ENCODE data around the gene SLC22A1.
A peak's percentile ranks its signal among the peaks of the same experiment; 100 is the strongest.
"Not testable (repeated sequence)": the region's sequence is repeated elsewhere in the genome, so short reads cannot be mapped to it uniquely, and the experiment has no call there.

Gene SLC22A1

GRCh38 chr6:160084198-160084776, 37.3 kb upstream of the SLC22A1 start:
- Histone ChIP-seq H3K9ac (ENCODE audit: low read depth in 1 of 2, low read length in 2 of 2) (no peak overlapping the region), H3K27ac (ENCODE audit: low read depth, low read length) (no peak overlapping the region), H3K4me3 (ENCODE audit: low read depth in 1 of 2, low read length in 2 of 2) (no peak overlapping the region), H3K4me1 (ENCODE audit: control insufficient read depth in 1 of 2, insufficient read depth in 2 of 2, low read length in 2 of 2) (no peaks in the 10 kb centered on the region), H3K27me3 (ENCODE audit: control insufficient read depth in 1 of 2, insufficient read depth in 2 of 2, low read length in 2 of 2) (no peaks in the 10 kb centered on the region), H3K9me3 (ENCODE audit: control insufficient read depth in 1 of 2, low read length in 2 of 2) (no peaks in the 10 kb centered on the region), H3K36me3 (ENCODE audit: control insufficient read depth in 1 of 2, insufficient read depth in 2 of 2, low read length in 2 of 2) (peaks cover 43 to 77% of the 10 kb centered on the region in 2 donors)

GRCh38 chr6:160085226-160085625, 36.4 kb upstream of the SLC22A1 start:
- H3K9ac ChIP-seq (ENCODE audit: low read depth in 1 of 2, low read length in 2 of 2): no peak overlapping the region
- H3K36me3 ChIP-seq (ENCODE audit: control insufficient read depth in 1 of 2, insufficient read depth in 2 of 2, low read length in 2 of 2): peaks cover 34 to 77% of the 10 kb centered on the region in 2 donors
- H3K27ac ChIP-seq (ENCODE audit: low read depth, low read length): no peak overlapping the region
- H3K9me3 ChIP-seq (ENCODE audit: control insufficient read depth in 1 of 2, low read length in 2 of 2): no peaks in the 10 kb centered on the region
- no peaks in the 10 kb centered on the region for H3K27me3 ChIP-seq (ENCODE audit: control insufficient read depth in 1 of 2, insufficient read depth in 2 of 2, low read length in 2 of 2)
- H3K4me3 ChIP-seq (ENCODE audit: low read depth in 1 of 2, low read length in 2 of 2): no peak overlapping the region
- peaks cover 4 to 9% of the 10 kb centered on the region in 2 donors for H3K4me1 ChIP-seq (ENCODE audit: control insufficient read depth in 1 of 2, insufficient read depth in 2 of 2, low read length in 2 of 2)

GRCh38 chr6:160085713-160086505, 35.7 kb upstream of the SLC22A1 start:
- Histone ChIP-seq H3K36me3 (ENCODE audit: control insufficient read depth in 1 of 2, insufficient read depth in 2 of 2, low read length in 2 of 2) (peaks cover 30 to 78% of the 10 kb centered on the region in 2 donors), H3K4me1 (ENCODE audit: control insufficient read depth in 1 of 2, insufficient read depth in 2 of 2, low read length in 2 of 2) (peaks cover 6 to 10% of the 10 kb centered on the region in 2 donors), H3K27me3 (ENCODE audit: control insufficient read depth in 1 of 2, insufficient read depth in 2 of 2, low read length in 2 of 2) (no peaks in the 10 kb centered on the region), H3K9me3 (ENCODE audit: control insufficient read depth in 1 of 2, low read length in 2 of 2) (no peaks in the 10 kb centered on the region), H3K27ac (ENCODE audit: low read depth, low read length) (no peak overlapping the region), H3K4me3 (ENCODE audit: low read depth in 1 of 2, low read length in 2 of 2) (no peak overlapping the region), H3K9ac (ENCODE audit: low read depth in 1 of 2, low read length in 2 of 2) (no peak overlapping the region)

- Histone ChIP-seq H3K27me3 (ENCODE audit: control insufficient read depth in 1 of 2, insufficient read depth in 2 of 2, low read length in 2 of 2) (no peaks in the 10 kb centered on the region), H3K4me1 (ENCODE audit: control insufficient read depth in 1 of 2, insufficient read depth in 2 of 2, low read length in 2 of 2) (peaks cover 10 to 12% of the 10 kb centered on the region in 2 donors), H3K36me3 (ENCODE audit: control insufficient read depth in 1 of 2, insufficient read depth in 2 of 2, low read length in 2 of 2) (peaks cover 36 to 79% of the 10 kb centered on the region in 2 donors), H3K9me3 (ENCODE audit: control insufficient read depth in 1 of 2, low read length in 2 of 2) (no peaks in the 10 kb centered on the region), H3K9ac (ENCODE audit: low read depth in 1 of 2, low read length in 2 of 2) (no peak overlapping the region), H3K27ac (ENCODE audit: low read depth, low read length) (no peak overlapping the region), H3K4me3 (ENCODE audit: low read depth in 1 of 2, low read length in 2 of 2) (no peak overlapping the region)
Measured at GRCh38 chr6:160086754-160087153, 34.9 kb upstream of the SLC22A1 start.

GRCh38 chr6:160088069-160088783, 33.4 kb upstream of the SLC22A1 start:
- H3K4me1 ChIP-seq (ENCODE audit: control insufficient read depth in 1 of 2, insufficient read depth in 2 of 2, low read length in 2 of 2): peaks cover 10 to 12% of the 10 kb centered on the region in 2 donors
- H3K9ac ChIP-seq (ENCODE audit: low read depth in 1 of 2, low read length in 2 of 2): no peak overlapping the region
- no peak overlapping the region for H3K4me3 ChIP-seq (ENCODE audit: low read depth in 1 of 2, low read length in 2 of 2)
- H3K27ac ChIP-seq (ENCODE audit: low read depth, low read length): no peak overlapping the region
- peaks cover 43 to 86% of the 10 kb centered on the region in 2 donors for H3K36me3 ChIP-seq (ENCODE audit: control insufficient read depth in 1 of 2, insufficient read depth in 2 of 2, low read length in 2 of 2)
- no peaks in the 10 kb centered on the region for H3K27me3 ChIP-seq (ENCODE audit: control insufficient read depth in 1 of 2, insufficient read depth in 2 of 2, low read length in 2 of 2)
- no peaks in the 10 kb centered on the region for H3K9me3 ChIP-seq (ENCODE audit: control insufficient read depth in 1 of 2, low read length in 2 of 2)

- H3K4me3 ChIP-seq (ENCODE audit: low read depth in 1 of 2, low read length in 2 of 2): no peak overlapping the region
- no peak overlapping the region for H3K27ac ChIP-seq (ENCODE audit: low read depth, low read length)
- no peaks in the 10 kb centered on the region for H3K27me3 ChIP-seq (ENCODE audit: control insufficient read depth in 1 of 2, insufficient read depth in 2 of 2, low read length in 2 of 2)
- peaks cover 10 to 12% of the 10 kb centered on the region in 2 donors for H3K4me1 ChIP-seq (ENCODE audit: control insufficient read depth in 1 of 2, insufficient read depth in 2 of 2, low read length in 2 of 2)
- H3K9me3 ChIP-seq (ENCODE audit: control insufficient read depth in 1 of 2, low read length in 2 of 2): no peaks in the 10 kb centered on the region
- no peak overlapping the region for H3K9ac ChIP-seq (ENCODE audit: low read depth in 1 of 2, low read length in 2 of 2)
- H3K36me3 ChIP-seq (ENCODE audit: control insufficient read depth in 1 of 2, insufficient read depth in 2 of 2, low read length in 2 of 2): peaks cover 50 to 87% of the 10 kb centered on the region in 2 donors
Measured at GRCh38 chr6:160088784-160089533, 32.7 kb upstream of the SLC22A1 start.

GRCh38 chr6:160089534-160089897, 32.1 kb upstream of the SLC22A1 start:
- Histone ChIP-seq H3K4me1 (ENCODE audit: control insufficient read depth in 1 of 2, insufficient read depth in 2 of 2, low read length in 2 of 2) (peaks cover 10 to 12% of the 10 kb centered on the region in 2 donors), H3K27me3 (ENCODE audit: control insufficient read depth in 1 of 2, insufficient read depth in 2 of 2, low read length in 2 of 2) (no peaks in the 10 kb centered on the region), H3K4me3 (ENCODE audit: low read depth in 1 of 2, low read length in 2 of 2) (no peak overlapping the region), H3K9me3 (ENCODE audit: control insufficient read depth in 1 of 2, low read length in 2 of 2) (no peaks in the 10 kb centered on the region), H3K9ac (ENCODE audit: low read depth in 1 of 2, low read length in 2 of 2) (no peak overlapping the region), H3K27ac (ENCODE audit: low read depth, low read length) (peak overlapping the region; percentile 18), H3K36me3 (ENCODE audit: control insufficient read depth in 1 of 2, insufficient read depth in 2 of 2, low read length in 2 of 2) (peaks cover 49 to 86% of the 10 kb centered on the region in 2 donors)

- not testable (repeated sequence) for H3K27me3 ChIP-seq (ENCODE audit: control insufficient read depth in 1 of 2, insufficient read depth in 2 of 2, low read length in 2 of 2); H3K9me3 ChIP-seq (ENCODE audit: control insufficient read depth in 1 of 2, low read length in 2 of 2); H3K9ac ChIP-seq (ENCODE audit: low read depth in 1 of 2, low read length in 2 of 2)
- Histone ChIP-seq H3K36me3 (ENCODE audit: control insufficient read depth in 1 of 2, insufficient read depth in 2 of 2, low read length in 2 of 2) (peaks cover 40 to 78% of the 10 kb centered on the region in 2 donors), H3K4me1 (ENCODE audit: control insufficient read depth in 1 of 2, insufficient read depth in 2 of 2, low read length in 2 of 2) (peaks cover 10 to 12% of the 10 kb centered on the region in 2 donors), H3K4me3 (ENCODE audit: low read depth in 1 of 2, low read length in 2 of 2) (peak overlapping the region in 1 of 2 donors; percentile 9), H3K27ac (ENCODE audit: low read depth, low read length) (peak overlapping the region; percentile 61)
Measured at GRCh38 chr6:160090442-160091239, 31.0 kb upstream of the SLC22A1 start.

- Histone ChIP-seq H3K36me3 (ENCODE audit: control insufficient read depth in 1 of 2, insufficient read depth in 2 of 2, low read length in 2 of 2) (peaks cover 41 to 76% of the 10 kb centered on the region in 2 donors), H3K4me1 (ENCODE audit: control insufficient read depth in 1 of 2, insufficient read depth in 2 of 2, low read length in 2 of 2) (peaks cover 10 to 12% of the 10 kb centered on the region in 2 donors)
- H3K4me3 ChIP-seq (ENCODE audit: low read depth in 1 of 2, low read length in 2 of 2); H3K27ac ChIP-seq (ENCODE audit: low read depth, low read length); H3K9me3 ChIP-seq (ENCODE audit: control insufficient read depth in 1 of 2, low read length in 2 of 2); H3K27me3 ChIP-seq (ENCODE audit: control insufficient read depth in 1 of 2, insufficient read depth in 2 of 2, low read length in 2 of 2); H3K9ac ChIP-seq (ENCODE audit: low read depth in 1 of 2, low read length in 2 of 2): not testable (repeated sequence)
Measured at GRCh38 chr6:160092176-160092575, 29.4 kb upstream of the SLC22A1 start.

Data from duodenal mucosa (tissue), 2 donors.